D721Med (cell line): ENCODE measurements around the gene CCDC85C.

Experiments
- DNase-seq: peaks from one replicate; pipeline ENCODE4 v3.0.0; 2011; ENCODE audit warnings: low spot score; ENCODE audit not compliant: insufficient read length
- FAIRE-seq: peaks from 2 replicates; lab custom pipeline; 2011; peaks lifted over from hg19 to GRCh38; lab: Jason Lieb, UNC
- CTCF ChIP-seq: IDR thresholded peaks from 2 replicates; pipeline ENCODE4 v1.5.1; 2012; ENCODE audit warnings: mild to moderate bottlenecking, control low read depth; ENCODE audit not compliant: insufficient read depth; ENCODE audit errors: missing control alignments

The CCDC85C gene

GRCh38 chr14:99524091-99524661 lies 79.8 kb downstream of the CCDC85C start:
- DNase-seq (no peak), FAIRE-seq (no peak)
- no peak for TF ChIP-seq CTCF

GRCh38 chr14:99523704-99524055 lies 80.3 kb downstream of the CCDC85C start:
- no peak for TF ChIP-seq CTCF
- FAIRE-seq (no peak), DNase-seq (no peak)

- no peak for DNase-seq
- no peak for TF ChIP-seq CTCF
Measured at GRCh38 chr14:99522934-99523703, 80.9 kb downstream of the CCDC85C start.

GRCh38 chr14:99522457-99522891 lies 81.5 kb downstream of the CCDC85C start:
- no peak for FAIRE-seq
- no peak for DNase-seq
- TF ChIP-seq CTCF = no peak

More at GRCh38 chr14:99522934-99523703, 80.9 kb downstream of the CCDC85C start:
- no peak for FAIRE-seq

GRCh38 chr14:99522025-99522401 lies 82.0 kb downstream of the CCDC85C start:
- no peak for FAIRE-seq
- DNase-seq = no peak
- TF ChIP-seq CTCF = no peak

GRCh38 chr14:99521176-99522024 lies 82.6 kb downstream of the CCDC85C start:
- DNase-seq = no peak
- TF ChIP-seq CTCF = no peak
- FAIRE-seq = no peak
